VCaP (cell line): Measurements from ENCODE around the gene JMJD1C.
"Not testable (repeated sequence)": the region's sequence is repeated elsewhere in the genome, so short reads cannot be mapped to it uniquely, and the experiment has no call there.

Source experiments
- H3K27ac ChIP-seq: fragments of 450-650 bp; 2 replicates; pipeline ENCODE4 v1.5.1; 2017
- CTCF ChIP-seq: fragments of 450-650 bp; conservative IDR thresholded peaks from 2 replicates; pipeline ENCODE4 v1.5.1; 2017; ENCODE audit warnings: mild to moderate bottlenecking, moderate library complexity

Gene JMJD1C

GRCh38 chr10:63382066-63382465 is 83.7 kb downstream of the JMJD1C start:
- H3K27ac ChIP-seq: no peak overlapping the region
- TF ChIP-seq CTCF: no peak

GRCh38 chr10:63377305-63377661 is 88.5 kb downstream of the JMJD1C start:
- H3K27ac ChIP-seq: not testable (repeated sequence)

GRCh38 chr10:63376560-63377304 is 89.0 kb downstream of the JMJD1C start:
- H3K27ac ChIP-seq: no peak overlapping the region
- no peak for TF ChIP-seq CTCF

- TF ChIP-seq CTCF: no peak
- H3K27ac ChIP-seq: no peak overlapping the region
These were observed 89.9 kb downstream of the JMJD1C start for GRCh38 chr10:63375859-63376258.

- TF ChIP-seq CTCF: no peak
- no peak overlapping the region for H3K27ac ChIP-seq
These were observed 90.3 kb downstream of the JMJD1C start for GRCh38 chr10:63375458-63375857.

- no peak for TF ChIP-seq CTCF
- H3K27ac ChIP-seq: no peak overlapping the region
These were observed 90.8 kb downstream of the JMJD1C start for GRCh38 chr10:63374991-63375390.

- no peak for TF ChIP-seq CTCF
- H3K27ac ChIP-seq: no peak overlapping the region
These were observed 92.6 kb downstream of the JMJD1C start for GRCh38 chr10:63373176-63373575.

- H3K27ac ChIP-seq: no peak overlapping the region
These were observed 96.1 kb downstream of the JMJD1C start for GRCh38 chr10:63369711-63370110.

More at GRCh38 chr10:63369711-63370110, 96.1 kb downstream of the JMJD1C start:
- no peak for TF ChIP-seq CTCF
